Naive thymus-derived CD4-positive, alpha-beta T cell (primary cell): ENCODE measurements around the gene ITPRIPL2. TPM values are rescaled to one million over a fixed set of nuclear protein-coding genes. Genes with fewer than 3 reads are reported as not detected.

Experiments used
- ATAC-seq: fragments of 150-1000 bp; cut with Tn5 transposase; 2 replicates; pipeline ENCODE4 v1.10.0; 2021; ENCODE audit warnings: mild to moderate bottlenecking, moderate library complexity
- CTCF ChIA-PET: fragments of 350-600 bp; sonication (Branson Sonifier 250); formaldehyde crosslinking; loops from one replicate; lab custom pipeline; 2021; ENCODE audit warnings: antibody characterized with exemption; lab: Charles Lee
- POLR2A ChIA-PET: fragments of 350-600 bp; sonication (Branson Sonifier 250); formaldehyde crosslinking; loops from one replicate; lab custom pipeline; 2021; ENCODE audit warnings: antibody characterized with exemption, inconsistent platforms; lab: Charles Lee
- DNase-seq, 9 donors: peaks; one replicate each; pipeline versions ENCODE4 v3.0.0 to v3.0.0-alpha.2; 2020 to 2022; ENCODE audit warnings: mixed read lengths in 1 of 9
- H3K27ac ChIP-seq: one replicate; pipeline ENCODE4 v1.7.0; 2013; ENCODE audit warnings: mild to moderate bottlenecking, low read depth, low read length, moderate library complexity
- H3K27me3 ChIP-seq, 2 donors: one replicate each; pipeline ENCODE4 v1.7.0; 2013; ENCODE audit warnings: low read length in 2 of 2, mild to moderate bottlenecking in 2 of 2, moderate library complexity in 2 of 2; ENCODE audit not compliant: control insufficient read depth in 2 of 2, insufficient read depth in 2 of 2
- H3K36me3 ChIP-seq, 3 experiments: 1 replicate in 2 of 3; 2 replicates in 1 of 3; pipeline ENCODE4 v1.7.0; 2013; ENCODE audit warnings: low read length in 3 of 3, mild to moderate bottlenecking in 3 of 3, moderate library complexity in 1 of 3; ENCODE audit not compliant: insufficient read depth in 3 of 3, control insufficient read depth in 2 of 3
- H3K4me1 ChIP-seq, 2 donors: one replicate each; pipeline ENCODE4 v1.7.0; 2013; ENCODE audit warnings: low read length in 2 of 2, mild to moderate bottlenecking in 2 of 2, moderate library complexity in 1 of 2; ENCODE audit not compliant: control insufficient read depth in 2 of 2, insufficient read depth in 2 of 2
- H3K4me3 ChIP-seq: 2 replicates; pipeline ENCODE4 v1.7.0; 2013; ENCODE audit warnings: mild to moderate bottlenecking, low read length
- H3K9me3 ChIP-seq, 3 experiments: 1 replicate in 2 of 3; 2 replicates in 1 of 3; pipeline ENCODE4 v1.7.0; 2013; ENCODE audit warnings: low read length in 3 of 3; ENCODE audit not compliant: control insufficient read depth in 2 of 3
- H3K27ac Mint-ChIP-seq, 9 donors: one replicate each; pipeline ENCODE4 v1.8.0; 2020 to 2022; ENCODE audit warnings: mixed read lengths in 9 of 9, mild to moderate bottlenecking in 8 of 9, moderate library complexity in 5 of 9, inconsistent platforms in 2 of 9
- H3K27me3 Mint-ChIP-seq, 5 donors: one replicate each; pipeline ENCODE4 v1.8.0; 2021 to 2022; ENCODE audit warnings: mixed read lengths in 5 of 5, mild to moderate bottlenecking in 1 of 5
- H3K36me3 Mint-ChIP-seq, 5 donors: one replicate each; pipeline ENCODE4 v1.8.0; 2020 to 2022; ENCODE audit warnings: mixed read lengths in 5 of 5, mild to moderate bottlenecking in 3 of 5, inconsistent platforms in 1 of 5
- H3K4me1 Mint-ChIP-seq, 7 donors: one replicate each; pipeline ENCODE4 v1.8.0; 2020 to 2022; ENCODE audit warnings: mixed read lengths in 7 of 7, mild to moderate bottlenecking in 3 of 7, inconsistent platforms in 1 of 7
- H3K4me3 Mint-ChIP-seq, 10 donors: one replicate each; pipeline ENCODE4 v1.8.0; 2020 to 2022; ENCODE audit warnings: mild to moderate bottlenecking in 10 of 10, mixed read lengths in 10 of 10, moderate library complexity in 6 of 10, inconsistent platforms in 2 of 10
- H3K9me3 Mint-ChIP-seq, 11 donors: one replicate each; pipeline ENCODE4 v1.8.0; 2020 to 2022; ENCODE audit warnings: mixed read lengths in 11 of 11, mild to moderate bottlenecking in 4 of 11, inconsistent platforms in 1 of 11, moderate library complexity in 1 of 11
- intact Hi-C, 2 donors: fragments of 100-400 bp; cut with micrococcal nuclease; formaldehyde crosslinking; loops; one replicate each; pipeline ENCODE4 v1.15.1; 2023
- polyA plus RNA-seq, 2 donors: library from polyadenylated mRNA; unstranded; fragments of 300-500 nt; fragmentation: Illumina TruSeq; gene quantifications; one replicate each; pipeline ENCODE4 v1.2.3, GENCODE V29; 2021
- total RNA-seq, 6 experiments: library from RNA in 5 of 6; stranded (reverse) in 5 of 6; gene quantifications; 1 replicate in 5 of 6; 2 replicates in 1 of 6; pipeline ENCODE4 v1.2.3 and lab custom pipeline; 2021 to 2026

The ITPRIPL2 gene
- total and polyA plus RNA-seq, 7 experiments from 2014 or later: 0.49 to 14.3 (median 0.64) TPM; not detected in 2

DNA sequence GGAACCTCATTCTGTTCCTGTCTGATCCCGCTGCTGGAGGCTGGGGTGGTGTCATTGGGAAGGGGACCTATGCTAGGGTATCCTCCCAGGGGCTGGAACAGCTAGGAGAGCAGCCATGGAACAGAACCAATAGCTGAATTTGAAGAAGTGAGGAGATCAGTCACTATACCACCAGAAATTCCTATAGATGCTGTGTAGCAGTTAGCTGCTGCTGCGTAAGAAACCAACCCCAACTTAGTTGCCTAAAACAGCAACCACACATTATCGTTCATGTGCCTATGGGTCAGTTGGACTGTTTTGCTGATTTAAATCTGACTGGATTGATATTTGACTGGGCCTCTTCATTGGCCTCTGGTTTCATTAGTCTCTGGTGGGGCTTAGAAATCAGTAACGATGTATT, 33.9 kb downstream of the ITPRIPL2 start:
- Histone ChIP-seq H3K4me3 (no peak overlapping the region), H3K36me3 (no peaks in the 10 kb centered on the region), H3K27me3 (no peaks in the 10 kb centered on the region), H3K9me3 (peaks cover 0 to 4% (median 0%) of the 10 kb centered on the region in 3 experiments), H3K4me1 (no peaks in the 10 kb centered on the region), H3K27ac (no peak overlapping the region)
- H3K4me1 Mint-ChIP-seq: no peaks in the 10 kb centered on the region
- ChIA-PET POLR2A (no interaction called here), CTCF (no interaction called here)
- no peak for DNase-seq
- no peak for ATAC-seq
- no peak overlapping the region for H3K27ac Mint-ChIP-seq
- intact Hi-C loops: no loop called here
- no peak overlapping the region for H3K4me3 Mint-ChIP-seq
- peaks cover 3 to 20% (median 8%) of the 10 kb centered on the region in 11 donors for H3K9me3 Mint-ChIP-seq
- no peaks in the 10 kb centered on the region for H3K36me3 Mint-ChIP-seq
- peaks cover 14 to 25% (median 18%) of the 10 kb centered on the region in 5 donors for H3K27me3 Mint-ChIP-seq

- Mint-ChIP-seq H3K4me1 (peaks cover 0 to under 1% (median 0%) of the 10 kb centered on the region in 7 donors), H3K4me3 (no peak overlapping the region), H3K36me3 (no peaks in the 10 kb centered on the region), H3K9me3 (peaks cover 3 to 20% (median 8%) of the 10 kb centered on the region in 11 donors), H3K27me3 (peaks cover 15 to 24% (median 21%) of the 10 kb centered on the region in 5 donors), H3K27ac (no peak overlapping the region)
- ATAC-seq (no peak), DNase-seq (no peak)
- H3K4me3 ChIP-seq: no peak overlapping the region
- intact Hi-C loops: no loop called here
- CTCF ChIA-PET: no interaction called here
- POLR2A ChIA-PET: no interaction called here
- no peaks in the 10 kb centered on the region for H3K27me3 ChIP-seq
- H3K4me1 ChIP-seq: no peaks in the 10 kb centered on the region
- no peaks in the 10 kb centered on the region for H3K36me3 ChIP-seq
- H3K27ac ChIP-seq: no peak overlapping the region
- peaks cover 0 to 4% (median 0%) of the 10 kb centered on the region in 3 experiments for H3K9me3 ChIP-seq
Observed at GRCh38 chr16:19148189-19148588, 34.4 kb downstream of the ITPRIPL2 start.

- intact Hi-C loops: no loop called here
- POLR2A ChIA-PET: no interaction called here
- H3K27ac ChIP-seq: no peak overlapping the region
Observed at GRCh38 chr16:19151310-19151709, 37.5 kb downstream of the ITPRIPL2 start.

DNA sequence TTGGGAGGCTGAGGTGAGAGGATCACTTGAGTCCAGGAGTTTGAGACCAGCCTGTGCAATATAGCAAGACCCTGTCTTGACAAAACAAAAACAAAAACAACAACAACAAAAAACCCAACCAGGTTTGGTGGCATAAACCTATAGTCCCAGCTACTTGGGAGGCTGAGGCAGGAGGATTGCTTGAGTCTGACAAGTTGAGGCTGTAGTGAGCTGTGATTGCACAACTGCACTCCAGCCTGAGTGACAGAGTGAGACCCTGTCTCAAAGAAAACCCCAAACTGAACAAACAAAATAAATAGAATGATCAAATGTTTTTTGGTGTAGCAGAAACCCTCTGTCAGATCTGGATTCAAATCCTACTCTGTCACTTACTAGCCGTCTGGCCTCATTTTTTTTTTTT, 38.3 kb downstream of the ITPRIPL2 start:
- intact Hi-C loops: no loop called here
- Histone ChIP-seq H3K27me3 (no peaks in the 10 kb centered on the region), H3K4me1 (no peaks in the 10 kb centered on the region), H3K27ac (no peak overlapping the region), H3K9me3 (peaks cover 0 to 4% (median 0%) of the 10 kb centered on the region in 3 experiments), H3K4me3 (no peak overlapping the region), H3K36me3 (no peaks in the 10 kb centered on the region)
- Mint-ChIP-seq H3K4me1 (peaks cover 0 to 1% (median 0%) of the 10 kb centered on the region in 7 donors), H3K9me3 (peaks cover 3 to 22% (median 16%) of the 10 kb centered on the region in 11 donors), H3K27ac (no peak overlapping the region), H3K27me3 (peaks cover 14 to 28% (median 20%) of the 10 kb centered on the region in 5 donors), H3K36me3 (no peaks in the 10 kb centered on the region), H3K4me3 (no peak overlapping the region)
- DNase-seq (no peak), ATAC-seq (no peak)
- ChIA-PET POLR2A (no interaction called here), CTCF (no interaction called here)

More at GRCh38 chr16:19151310-19151709, 37.5 kb downstream of the ITPRIPL2 start:
- ATAC-seq (no peak), DNase-seq (no peak)
- Histone ChIP-seq H3K36me3 (no peaks in the 10 kb centered on the region), H3K27me3 (no peaks in the 10 kb centered on the region), H3K9me3 (peaks cover 0 to 4% (median 0%) of the 10 kb centered on the region in 3 experiments), H3K4me1 (no peaks in the 10 kb centered on the region), H3K4me3 (no peak overlapping the region)
- CTCF ChIA-PET: no interaction called here
- H3K4me3 Mint-ChIP-seq: no peak overlapping the region
- H3K27me3 Mint-ChIP-seq: peaks cover 14 to 28% (median 18%) of the 10 kb centered on the region in 5 donors
- H3K9me3 Mint-ChIP-seq: peaks cover 3 to 25% (median 14%) of the 10 kb centered on the region in 11 donors
- no peak overlapping the region for H3K27ac Mint-ChIP-seq
- no peaks in the 10 kb centered on the region for H3K36me3 Mint-ChIP-seq
- H3K4me1 Mint-ChIP-seq: peaks cover 0 to 1% (median 0%) of the 10 kb centered on the region in 7 donors

DNA sequence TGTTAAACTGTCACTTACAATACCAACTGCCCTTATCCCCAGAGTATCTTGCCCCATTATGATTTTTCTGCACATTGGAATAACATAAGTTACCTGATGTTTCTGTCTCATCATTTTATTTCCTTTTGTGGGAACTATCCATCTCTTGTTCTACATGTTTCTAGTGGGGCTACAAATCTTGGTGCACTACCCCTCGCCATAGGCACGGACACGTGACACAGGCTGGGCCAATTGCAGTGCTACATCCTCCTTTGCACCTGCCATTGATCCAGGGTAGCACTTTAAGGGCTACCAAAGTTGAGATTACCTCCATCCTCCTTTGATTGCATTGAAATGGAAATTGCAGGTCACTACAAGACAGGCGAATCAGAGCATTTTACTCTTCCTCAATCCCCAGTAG, 40.1 kb downstream of the ITPRIPL2 start:
- H3K9me3 Mint-ChIP-seq: peaks cover 0 to 14% (median 6%) of the 10 kb centered on the region in 11 donors
- H3K36me3 Mint-ChIP-seq: no peaks in the 10 kb centered on the region
- intact Hi-C loops: no loop called here
- peak overlapping the region in 1 of 9 donors; percentile 18 for H3K27ac Mint-ChIP-seq
- Histone ChIP-seq H3K4me3 (no peak overlapping the region), H3K27ac (no peak overlapping the region), H3K36me3 (no peaks in the 10 kb centered on the region), H3K4me1 (no peaks in the 10 kb centered on the region), H3K27me3 (no peaks in the 10 kb centered on the region), H3K9me3 (no peaks in the 10 kb centered on the region)
- H3K27me3 Mint-ChIP-seq: peaks cover 14 to 26% (median 14%) of the 10 kb centered on the region in 5 donors
- ChIA-PET POLR2A (no interaction called here), CTCF (no interaction called here)
- ATAC-seq (no peak), DNase-seq (no peak)
- H3K4me3 Mint-ChIP-seq: no peak overlapping the region
- H3K4me1 Mint-ChIP-seq: peaks cover 0 to 1% (median 0%) of the 10 kb centered on the region in 7 donors

DNA sequence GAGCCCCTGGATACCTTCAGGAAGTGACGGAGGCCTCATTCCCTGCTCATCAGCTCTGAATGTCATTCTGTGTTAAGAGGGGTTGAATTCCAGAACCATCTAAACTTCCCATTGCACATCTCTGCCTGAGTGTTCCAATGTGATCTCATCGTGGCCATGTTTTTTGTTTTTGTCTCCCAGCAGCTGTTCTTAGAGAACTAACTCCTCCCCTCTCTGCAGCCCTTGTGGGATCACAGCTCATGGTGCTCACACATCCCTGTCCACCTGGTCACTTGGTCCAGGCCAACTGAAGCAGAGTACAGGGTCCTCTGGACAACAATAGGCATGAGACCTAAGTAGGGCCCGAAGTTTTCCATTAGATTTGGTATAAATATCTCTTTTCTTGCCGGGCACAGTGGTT, 48.3 kb downstream of the ITPRIPL2 start:
- H3K27ac Mint-ChIP-seq: no peak overlapping the region
- H3K4me1 ChIP-seq: no peaks in the 10 kb centered on the region
- no peak overlapping the region for H3K27ac ChIP-seq
- no peaks in the 10 kb centered on the region for H3K36me3 Mint-ChIP-seq
- ATAC-seq (no peak), DNase-seq (no peak)
- intact Hi-C loops: no loop called here
- no peak overlapping the region for H3K4me3 Mint-ChIP-seq
- CTCF ChIA-PET: no interaction called here
- no peaks in the 10 kb centered on the region for H3K4me1 Mint-ChIP-seq
- H3K27me3 Mint-ChIP-seq: peaks cover 0 to 16% (median 7%) of the 10 kb centered on the region in 5 donors
- H3K4me3 ChIP-seq: no peak overlapping the region
- peaks cover 0 to 10% (median 6%) of the 10 kb centered on the region in 11 donors for H3K9me3 Mint-ChIP-seq
- POLR2A ChIA-PET: no interaction called here
- no peaks in the 10 kb centered on the region for H3K36me3 ChIP-seq
- H3K27me3 ChIP-seq: no peaks in the 10 kb centered on the region
- H3K9me3 ChIP-seq: no peaks in the 10 kb centered on the region

DNA sequence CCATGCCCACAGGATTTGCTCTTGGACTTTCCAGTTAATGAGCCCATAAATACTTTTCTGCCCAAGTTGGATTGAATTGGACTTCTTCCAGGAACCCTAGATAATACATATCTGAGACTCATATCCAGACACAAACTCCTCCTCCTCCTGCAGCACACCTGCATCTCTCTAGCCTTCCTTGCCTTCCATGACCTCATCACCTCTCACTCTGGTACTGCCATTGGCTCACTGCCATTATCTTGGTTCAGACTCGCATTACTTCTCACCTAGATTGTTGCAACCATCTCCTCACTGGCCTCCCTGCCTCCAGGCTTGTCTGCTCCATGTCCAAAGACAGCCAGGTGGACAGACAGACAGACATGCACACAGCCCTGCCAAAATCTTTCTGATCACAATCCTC, 49.5 kb downstream of the ITPRIPL2 start:
- POLR2A ChIA-PET: no interaction called here
- Mint-ChIP-seq H3K27ac (no peak overlapping the region), H3K27me3 (peaks cover 0 to 20% (median 7%) of the 10 kb centered on the region in 5 donors), H3K4me1 (no peaks in the 10 kb centered on the region), H3K4me3 (no peak overlapping the region), H3K36me3 (no peaks in the 10 kb centered on the region), H3K9me3 (peaks cover 0 to 10% (median 6%) of the 10 kb centered on the region in 11 donors)
- no peak for DNase-seq
- no peaks in the 10 kb centered on the region for H3K9me3 ChIP-seq
- intact Hi-C loops: no loop called here
- H3K36me3 ChIP-seq: no peaks in the 10 kb centered on the region
- H3K27ac ChIP-seq: no peak overlapping the region
- no peaks in the 10 kb centered on the region for H3K27me3 ChIP-seq
- no peak overlapping the region for H3K4me3 ChIP-seq
- H3K4me1 ChIP-seq: no peaks in the 10 kb centered on the region
- CTCF ChIA-PET: no interaction called here
- ATAC-seq: no peak
